Neutrophil (primary cell): ENCODE data around the gene TENM3.

Source experiments
- H3K27ac ChIP-seq: fragments of 200-600 bp; sonication (generic); 2 replicates; pipeline ENCODE4 v1.5.1; 2016; ENCODE audit warnings: mild to moderate bottlenecking, moderate library complexity
- H3K27me3 ChIP-seq: fragments of 200-600 bp; sonication (generic); 2 replicates; pipeline ENCODE4 v1.6.0; 2016; ENCODE audit warnings: mild to moderate bottlenecking
- H3K36me3 ChIP-seq: fragments of 200-600 bp; sonication (generic); 2 replicates; pipeline ENCODE4 v1.5.1; 2017
- H3K4me1 ChIP-seq, 2 experiments: fragments of 200-600 bp in 1 of 2; sonication (generic) in 1 of 2; 1 replicate in 1 of 2; 2 replicates in 1 of 2; pipeline versions ENCODE4 v1.5.1 to v1.6.1; 2013 to 2016; ENCODE audit warnings: low read depth in 1 of 2, low read length in 1 of 2, mild to moderate bottlenecking in 1 of 2, moderate library complexity in 1 of 2; ENCODE audit not compliant: control insufficient read depth in 1 of 2, insufficient read depth in 1 of 2
- H3K4me3 ChIP-seq, 2 experiments: fragments of 200-600 bp in 1 of 2; sonication (generic) in 1 of 2; 1 replicate in 1 of 2; 2 replicates in 1 of 2; pipeline ENCODE4 v1.5.1; 2013 to 2016; ENCODE audit warnings: low read depth in 1 of 2, low read length in 1 of 2, mild to moderate bottlenecking in 1 of 2, moderate library complexity in 1 of 2
- H3K9me3 ChIP-seq: fragments of 200-600 bp; sonication (generic); 2 replicates; pipeline ENCODE4 v1.5.1; 2016
- TF ChIP-seq, protein P1 (sequence below): fragments of 200-600 bp; sonication (generic); IDR thresholded peaks from 2 replicates; pipeline ENCODE4 v1.5.1; 2016; ENCODE audit warnings: antibody characterized with exemption

The TENM3 gene

DNA sequence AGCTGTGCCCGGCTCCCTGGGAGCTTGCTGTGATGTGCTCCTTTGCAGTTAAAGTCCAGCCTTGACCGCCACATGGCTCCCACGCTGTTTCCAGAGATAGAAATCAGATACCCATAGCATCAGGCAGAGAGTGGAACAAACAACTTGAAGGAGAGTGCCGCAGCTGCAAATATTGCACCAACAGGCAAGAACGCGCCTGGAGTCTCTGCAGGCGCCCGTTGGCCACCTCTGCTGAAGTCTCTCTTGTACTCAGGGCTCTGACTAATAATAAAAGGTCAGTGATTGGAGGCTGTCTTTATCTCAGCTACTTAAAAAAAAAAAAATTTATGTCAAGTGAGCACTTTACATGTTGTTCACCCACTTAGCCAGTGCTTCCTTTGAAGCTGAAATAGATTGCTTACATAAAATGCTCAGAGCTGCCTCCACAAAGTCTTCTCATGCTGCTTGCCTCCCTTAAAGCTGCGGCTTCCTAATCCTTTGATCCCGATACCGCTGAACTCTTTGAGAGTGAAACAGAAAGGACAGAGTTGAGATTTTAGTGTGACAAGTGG lies 30.9 kb upstream of the TENM3 start:
- Histone ChIP-seq H3K9me3 (no peaks in the 10 kb centered on the region), H3K27me3 (no peaks in the 10 kb centered on the region), H3K4me3 (no peak overlapping the region), H3K4me1 (no peaks in the 10 kb centered on the region), H3K36me3 (no peaks in the 10 kb centered on the region), H3K27ac (no peak overlapping the region)
- TF ChIP-seq, protein P1, sequence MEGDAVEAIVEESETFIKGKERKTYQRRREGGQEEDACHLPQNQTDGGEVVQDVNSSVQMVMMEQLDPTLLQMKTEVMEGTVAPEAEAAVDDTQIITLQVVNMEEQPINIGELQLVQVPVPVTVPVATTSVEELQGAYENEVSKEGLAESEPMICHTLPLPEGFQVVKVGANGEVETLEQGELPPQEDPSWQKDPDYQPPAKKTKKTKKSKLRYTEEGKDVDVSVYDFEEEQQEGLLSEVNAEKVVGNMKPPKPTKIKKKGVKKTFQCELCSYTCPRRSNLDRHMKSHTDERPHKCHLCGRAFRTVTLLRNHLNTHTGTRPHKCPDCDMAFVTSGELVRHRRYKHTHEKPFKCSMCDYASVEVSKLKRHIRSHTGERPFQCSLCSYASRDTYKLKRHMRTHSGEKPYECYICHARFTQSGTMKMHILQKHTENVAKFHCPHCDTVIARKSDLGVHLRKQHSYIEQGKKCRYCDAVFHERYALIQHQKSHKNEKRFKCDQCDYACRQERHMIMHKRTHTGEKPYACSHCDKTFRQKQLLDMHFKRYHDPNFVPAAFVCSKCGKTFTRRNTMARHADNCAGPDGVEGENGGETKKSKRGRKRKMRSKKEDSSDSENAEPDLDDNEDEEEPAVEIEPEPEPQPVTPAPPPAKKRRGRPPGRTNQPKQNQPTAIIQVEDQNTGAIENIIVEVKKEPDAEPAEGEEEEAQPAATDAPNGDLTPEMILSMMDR: no peak

DNA sequence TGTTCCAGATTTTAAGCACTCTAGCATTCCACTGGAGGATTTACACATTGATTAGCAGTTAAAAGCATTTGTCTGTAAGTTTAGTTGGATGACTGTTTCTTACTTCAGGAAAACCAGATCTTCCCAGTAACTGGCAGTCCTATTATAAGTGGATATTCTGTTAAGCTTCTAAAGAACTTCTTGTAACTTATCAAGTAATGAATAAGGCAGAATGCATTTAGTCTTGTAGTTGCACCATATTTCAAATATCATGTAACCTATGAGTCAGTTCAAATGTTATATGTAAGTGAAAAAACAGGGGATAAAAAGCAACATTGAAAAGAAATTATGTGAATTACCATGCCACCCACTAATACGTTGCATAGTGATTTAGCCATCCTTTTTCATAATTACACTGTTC lies 30.2 kb upstream of the TENM3 start:
- no peaks in the 10 kb centered on the region for H3K27me3 ChIP-seq
- H3K4me1 ChIP-seq: no peaks in the 10 kb centered on the region
- H3K9me3 ChIP-seq: no peaks in the 10 kb centered on the region
- no peak overlapping the region for H3K4me3 ChIP-seq
- no peaks in the 10 kb centered on the region for H3K36me3 ChIP-seq
- no peak overlapping the region for H3K27ac ChIP-seq
- TF ChIP-seq, protein P1: no peak

DNA sequence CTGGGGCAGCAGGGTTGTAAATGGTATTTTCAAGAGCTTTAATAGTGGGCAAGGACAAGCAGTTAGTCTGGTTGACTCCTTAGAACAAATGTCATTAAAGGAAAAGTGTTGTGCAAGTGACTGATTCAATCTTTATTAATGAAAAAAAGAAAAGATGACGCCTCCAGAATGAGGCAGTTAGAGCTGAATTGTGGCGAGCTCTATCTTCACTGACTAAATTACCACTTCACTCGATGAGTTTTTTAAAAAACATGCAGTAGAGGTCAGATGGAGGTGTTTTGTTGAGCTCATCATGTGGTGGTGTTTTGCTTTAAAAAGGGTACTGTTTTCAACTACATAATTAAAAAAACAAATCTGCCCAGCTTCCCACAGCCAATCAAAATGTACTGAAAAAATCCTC lies 28.1 kb upstream of the TENM3 start:
- no peaks in the 10 kb centered on the region for H3K27me3 ChIP-seq
- no peak overlapping the region for H3K4me3 ChIP-seq
- H3K9me3 ChIP-seq: no peaks in the 10 kb centered on the region
- H3K27ac ChIP-seq: no peak overlapping the region
- TF ChIP-seq, protein P1: no peak
- no peaks in the 10 kb centered on the region for H3K36me3 ChIP-seq
- H3K4me1 ChIP-seq: no peaks in the 10 kb centered on the region

DNA sequence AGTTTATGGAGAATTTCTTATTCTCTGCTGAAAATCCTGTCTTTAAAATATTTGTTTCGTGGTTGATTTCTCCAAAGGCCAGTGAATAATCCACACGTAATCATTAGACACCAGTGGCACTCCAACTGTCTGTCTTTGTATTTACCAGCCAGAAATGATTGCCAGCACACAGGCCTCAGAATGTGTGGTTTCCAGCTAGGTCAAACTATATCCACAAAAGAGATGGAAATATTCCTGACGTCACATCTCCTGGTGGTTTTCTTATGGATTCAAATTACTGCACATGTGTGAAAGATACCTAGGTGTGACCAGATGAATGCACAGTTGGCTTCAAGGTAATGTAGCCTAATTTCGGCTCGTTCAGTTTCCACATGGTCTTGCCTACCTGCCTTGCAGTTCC lies 27.2 kb upstream of the TENM3 start:
- Histone ChIP-seq H3K4me1 (no peaks in the 10 kb centered on the region), H3K27ac (no peak overlapping the region), H3K27me3 (no peaks in the 10 kb centered on the region), H3K36me3 (no peaks in the 10 kb centered on the region), H3K4me3 (no peak overlapping the region), H3K9me3 (no peaks in the 10 kb centered on the region)
- TF ChIP-seq, protein P1: no peak

DNA sequence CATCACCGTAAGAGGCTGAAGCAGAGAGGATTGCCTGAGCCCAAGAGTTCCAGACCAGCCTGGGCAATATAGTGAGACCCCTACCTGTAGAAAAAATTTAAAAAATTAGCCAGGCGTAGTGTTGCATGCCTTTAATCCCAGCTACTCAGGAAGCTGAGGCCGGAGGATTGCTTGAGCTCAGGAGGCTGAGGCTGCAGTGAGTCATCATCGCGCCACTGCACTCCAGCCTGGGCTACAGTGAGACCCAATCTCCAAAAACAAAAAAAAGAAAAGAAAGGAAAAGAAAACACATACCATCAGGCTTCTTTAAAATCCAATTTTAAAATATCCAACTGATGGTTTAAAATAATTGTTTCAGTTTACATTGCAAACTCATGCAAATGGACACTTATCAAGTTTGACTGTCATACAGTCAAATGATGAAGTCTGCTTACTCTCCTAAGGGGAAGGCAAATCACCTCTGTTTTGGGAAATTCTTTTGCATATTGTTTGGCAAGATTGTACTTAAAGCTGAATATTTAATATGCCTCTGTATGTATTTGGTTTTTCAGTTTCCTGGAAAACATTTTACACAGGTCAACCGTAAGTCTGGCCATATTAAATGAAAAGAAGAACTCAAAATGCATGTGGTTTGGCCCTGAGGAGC lies 23.7 kb upstream of the TENM3 start:
- Histone ChIP-seq H3K27me3 (no peaks in the 10 kb centered on the region), H3K4me3 (no peak overlapping the region), H3K9me3 (no peaks in the 10 kb centered on the region), H3K36me3 (no peaks in the 10 kb centered on the region), H3K4me1 (no peaks in the 10 kb centered on the region), H3K27ac (no peak overlapping the region)
- TF ChIP-seq, protein P1: no peak
